Parathyroid adenoma (tissue), 2 donors: Measurements from ENCODE around the gene PHAX.

Source experiments
- H2AFZ ChIP-seq: fragments of 300-600 bp; sonication (generic); one replicate; pipeline ENCODE4 v1.7.0; 2017; ENCODE audit warnings: antibody characterized with exemption, mild to moderate bottlenecking
- H3K27ac ChIP-seq: fragments of 300-600 bp; sonication (generic); one replicate; pipeline ENCODE4 v1.7.0; 2017
- H3K27me3 ChIP-seq: fragments of 300-600 bp; sonication (generic); one replicate; pipeline ENCODE4 v1.7.0; 2017; ENCODE audit warnings: low read length; ENCODE audit not compliant: control insufficient read depth, insufficient read depth
- H3K36me3 ChIP-seq: fragments of 300-600 bp; sonication (generic); one replicate; pipeline ENCODE4 v1.7.0; 2017; ENCODE audit warnings: low read length; ENCODE audit not compliant: control insufficient read depth, insufficient read depth
- H3K4me1 ChIP-seq: fragments of 300-600 bp; sonication (generic); one replicate; pipeline ENCODE4 v1.7.0; 2017; ENCODE audit warnings: control low read depth
- H3K4me2 ChIP-seq: fragments of 300-600 bp; sonication (generic); one replicate; pipeline ENCODE4 v1.7.0; 2017; ENCODE audit warnings: low read length
- H3K4me3 ChIP-seq: fragments of 300-600 bp; sonication (generic); one replicate; pipeline ENCODE4 v1.7.0; 2017; ENCODE audit warnings: low read depth, low read length
- H3K79me2 ChIP-seq: fragments of 300-600 bp; sonication (generic); one replicate; pipeline ENCODE4 v1.7.0; 2017; ENCODE audit warnings: control low read depth
- H3K9ac ChIP-seq: fragments of 300-600 bp; sonication (generic); one replicate; pipeline ENCODE4 v1.7.0; 2017; ENCODE audit warnings: mild to moderate bottlenecking
- H3K9me3 ChIP-seq: fragments of 300-600 bp; sonication (generic); one replicate; pipeline ENCODE4 v1.7.0; 2017; ENCODE audit warnings: low read length; ENCODE audit not compliant: control insufficient read depth
- CTCF ChIP-seq: fragments of 300-600 bp; sonication (generic); IDR thresholded peaks from one replicate; pipeline ENCODE4 v1.7.0; 2017; ENCODE audit warnings: antibody characterized with exemption, mild to moderate bottlenecking
- donor health status: primary hyperparathyroidism.

PHAX gene

GRCh38 chr5:126603402-126603991 is 2.8 kb downstream of the PHAX start:
- H3K4me1 ChIP-seq, result peaks cover 5% of the 10 kb centered on the region
- no peak overlapping the region for H3K9ac ChIP-seq
- no peak overlapping the region for H3K27ac ChIP-seq
- H3K27me3 ChIP-seq, result no peaks in the 10 kb centered on the region
- H3K4me2 ChIP-seq, result no peak overlapping the region
- H3K36me3 ChIP-seq, result no peaks in the 10 kb centered on the region
- H3K9me3 ChIP-seq, result peaks cover 3% of the 10 kb centered on the region
- no peak for TF ChIP-seq CTCF
- peaks cover 40% of the 10 kb centered on the region for H3K79me2 ChIP-seq
- no peak overlapping the region for H2AFZ ChIP-seq
- H3K4me3 ChIP-seq, result no peak overlapping the region

GRCh38 chr5:126605525-126605924 is 4.8 kb downstream of the PHAX start:
- no peak overlapping the region for H3K4me2 ChIP-seq
- no peaks in the 10 kb centered on the region for H3K36me3 ChIP-seq
- H3K9me3 ChIP-seq, result no peaks in the 10 kb centered on the region
- H3K4me3 ChIP-seq, result no peak overlapping the region
- H3K27me3 ChIP-seq, result no peaks in the 10 kb centered on the region
- no peak overlapping the region for H2AFZ ChIP-seq
- TF ChIP-seq CTCF, result no peak
- H3K9ac ChIP-seq, result no peak overlapping the region
- peaks cover 41% of the 10 kb centered on the region for H3K79me2 ChIP-seq
- H3K27ac ChIP-seq, result no peak overlapping the region
- peaks cover 5% of the 10 kb centered on the region for H3K4me1 ChIP-seq

DNA sequence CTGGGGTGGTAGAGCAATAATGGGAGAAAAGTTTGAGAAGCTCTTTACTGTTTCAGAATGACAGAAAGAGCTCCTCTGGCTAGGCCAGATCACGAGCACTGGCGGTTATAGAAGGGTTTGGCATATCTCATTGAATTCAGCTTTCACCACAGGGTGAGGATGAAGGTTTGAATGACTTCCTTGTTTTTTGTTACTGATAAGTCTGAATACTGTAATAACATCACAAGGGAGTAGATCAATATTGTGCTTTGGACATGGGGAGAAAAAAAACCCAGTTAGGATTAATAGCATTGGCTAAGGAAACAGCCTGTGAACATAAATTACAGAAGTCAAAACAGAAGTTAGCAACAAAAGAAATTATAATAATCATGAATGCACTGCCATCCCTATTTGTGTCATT is 9.4 kb downstream of the PHAX start:
- no peaks in the 10 kb centered on the region for H3K4me1 ChIP-seq
- H3K36me3 ChIP-seq, result no peaks in the 10 kb centered on the region
- H3K4me2 ChIP-seq, result no peak overlapping the region
- H3K4me3 ChIP-seq, result no peak overlapping the region
- no peaks in the 10 kb centered on the region for H3K27me3 ChIP-seq
- no peak for TF ChIP-seq CTCF
- H3K27ac ChIP-seq, result no peak overlapping the region
- H3K9me3 ChIP-seq, result no peaks in the 10 kb centered on the region
- H3K79me2 ChIP-seq, result peaks cover 35% of the 10 kb centered on the region
- H3K9ac ChIP-seq, result no peak overlapping the region
- H2AFZ ChIP-seq, result no peak overlapping the region

DNA sequence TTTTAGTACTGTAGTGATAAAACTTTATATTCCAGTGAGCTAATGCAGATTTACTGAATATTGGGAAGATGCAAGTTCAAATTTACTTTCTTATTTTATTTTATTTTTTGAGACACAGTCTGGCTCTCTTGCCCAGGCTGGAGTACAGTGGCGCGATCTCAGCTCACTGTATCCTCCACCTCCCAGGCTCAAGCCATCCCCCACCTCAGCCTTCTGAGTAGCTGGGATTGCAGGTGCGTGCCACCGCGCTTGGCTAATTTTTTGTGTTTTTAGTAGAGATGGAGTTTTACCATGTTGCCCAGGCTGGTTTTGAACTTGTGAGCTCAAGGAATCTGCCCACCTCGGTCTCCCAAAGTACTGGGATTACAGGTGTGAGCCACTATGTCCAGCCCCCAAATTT is 9.9 kb downstream of the PHAX start:
- no peak overlapping the region for H3K27ac ChIP-seq
- no peak overlapping the region for H2AFZ ChIP-seq
- no peaks in the 10 kb centered on the region for H3K9me3 ChIP-seq
- H3K4me1 ChIP-seq, result no peaks in the 10 kb centered on the region
- no peaks in the 10 kb centered on the region for H3K36me3 ChIP-seq
- H3K79me2 ChIP-seq, result peaks cover 30% of the 10 kb centered on the region
- no peaks in the 10 kb centered on the region for H3K27me3 ChIP-seq
- no peak for TF ChIP-seq CTCF
- H3K9ac ChIP-seq, result no peak overlapping the region
- H3K4me2 ChIP-seq, result no peak overlapping the region
- no peak overlapping the region for H3K4me3 ChIP-seq

DNA sequence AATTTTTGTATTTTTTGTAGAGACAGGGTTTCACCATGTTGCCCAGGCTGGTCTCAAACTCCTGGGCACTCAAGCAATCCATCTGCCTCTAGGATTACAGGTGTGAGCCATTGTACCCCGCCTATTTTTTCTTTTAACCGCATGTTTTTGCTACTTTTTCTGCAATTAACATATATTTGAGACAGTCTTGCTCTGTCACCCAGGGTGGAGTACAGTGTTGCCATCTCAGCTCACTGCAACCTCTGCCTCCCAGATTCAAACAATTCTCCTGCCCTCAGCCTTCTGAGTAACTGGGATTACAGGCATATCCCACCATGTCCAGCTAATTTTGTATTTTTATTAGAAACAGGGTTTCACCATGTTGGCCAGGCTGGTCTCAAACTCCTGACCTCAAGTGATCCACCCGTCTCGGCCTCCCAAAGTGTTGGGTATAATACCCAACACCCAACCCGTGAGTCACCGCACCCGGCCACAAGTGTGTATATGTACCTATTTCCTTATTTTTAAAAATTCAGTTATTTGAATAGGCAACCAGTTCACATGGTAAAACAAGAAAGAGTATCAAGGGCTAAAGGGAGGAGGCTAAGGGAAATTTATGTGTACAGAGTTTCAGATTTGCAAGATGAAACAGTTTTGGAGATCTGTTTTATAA is 13.3 kb downstream of the PHAX start:
- Histone ChIP-seq H3K79me2 (peaks cover 24% of the 10 kb centered on the region), H3K4me3 (no peak overlapping the region), H3K4me1 (no peaks in the 10 kb centered on the region), H3K27me3 (no peaks in the 10 kb centered on the region), H2AFZ (no peak overlapping the region), H3K4me2 (no peak overlapping the region), H3K27ac (no peak overlapping the region), H3K36me3 (no peaks in the 10 kb centered on the region), H3K9me3 (no peaks in the 10 kb centered on the region), H3K9ac (no peak overlapping the region)
- no peak for TF ChIP-seq CTCF
